Glutamatergic neuron (in vitro differentiated cells): ENCODE data around the gene PHF24. TPM values are rescaled to one million over a fixed set of nuclear protein-coding genes. Genes with fewer than 3 reads are reported as not detected.
"Not testable (repeated sequence)": the region's sequence is repeated elsewhere in the genome, so short reads cannot be mapped to it uniquely, and the experiment has no call there.

Experiments used
- DNase-seq: peaks from one replicate; pipeline ENCODE4 v3.0.0; 2022
- H3K27ac Mint-ChIP-seq: one replicate; pipeline ENCODE4 v1.8.0; 2020; ENCODE audit warnings: mild to moderate bottlenecking, mixed read lengths, inconsistent platforms; ENCODE audit not compliant: unreplicated experiment
- H3K27me3 Mint-ChIP-seq: one replicate; pipeline ENCODE4 v1.8.0; 2020; ENCODE audit warnings: mild to moderate bottlenecking, moderate library complexity, mixed read lengths, inconsistent platforms; ENCODE audit not compliant: unreplicated experiment
- H3K36me3 Mint-ChIP-seq: one replicate; pipeline ENCODE4 v1.8.0; 2020; ENCODE audit warnings: mild to moderate bottlenecking, mixed read lengths, inconsistent platforms; ENCODE audit not compliant: unreplicated experiment
- H3K4me1 Mint-ChIP-seq: one replicate; pipeline ENCODE4 v1.8.0; 2020; ENCODE audit warnings: mild to moderate bottlenecking, low read depth, mixed read lengths, inconsistent platforms; ENCODE audit not compliant: unreplicated experiment
- H3K4me3 Mint-ChIP-seq: one replicate; pipeline ENCODE4 v1.8.0; 2020; ENCODE audit warnings: mild to moderate bottlenecking, mixed read lengths, inconsistent platforms; ENCODE audit not compliant: unreplicated experiment
- H3K9me3 Mint-ChIP-seq: one replicate; pipeline ENCODE4 v1.8.0; 2020; ENCODE audit warnings: mild to moderate bottlenecking, moderate library complexity, mixed read lengths, inconsistent platforms; ENCODE audit not compliant: unreplicated experiment
- long read RNA-seq: library from polyadenylated mRNA; unstranded; transcript quantifications from one replicate; pipeline ENCODE4 v2.0.0, GENCODE V29; 2020; ENCODE audit not compliant: unreplicated experiment
- total RNA-seq: library from RNA; stranded (reverse); fragmentation: NEBNext Ultra II Directional; extraction: Animal tissue kit (Norgen Biotek cat#: 25700); gene quantifications from one replicate; pipeline ENCODE4 v1.2.1, GENCODE V29; 2021; ENCODE audit not compliant: unreplicated experiment
- TF ChIP-seq, protein P1 (sequence below): fragments of 200-600 bp; sonication (generic); IDR thresholded peaks from one replicate; pipeline ENCODE4 v1.5.0; 2021; ENCODE audit not compliant: partially characterized antibody, unreplicated experiment

Gene PHF24
- 3.1 TPM for total RNA-seq
- long read RNA-seq, full-length matches to known transcripts, result 1 of 2 reads
- long read RNA-seq, partial matches to known transcripts, result 0 of 2 reads
- long read RNA-seq, other reads (novel, unspliced or antisense), result 1 of 2 reads

DNA sequence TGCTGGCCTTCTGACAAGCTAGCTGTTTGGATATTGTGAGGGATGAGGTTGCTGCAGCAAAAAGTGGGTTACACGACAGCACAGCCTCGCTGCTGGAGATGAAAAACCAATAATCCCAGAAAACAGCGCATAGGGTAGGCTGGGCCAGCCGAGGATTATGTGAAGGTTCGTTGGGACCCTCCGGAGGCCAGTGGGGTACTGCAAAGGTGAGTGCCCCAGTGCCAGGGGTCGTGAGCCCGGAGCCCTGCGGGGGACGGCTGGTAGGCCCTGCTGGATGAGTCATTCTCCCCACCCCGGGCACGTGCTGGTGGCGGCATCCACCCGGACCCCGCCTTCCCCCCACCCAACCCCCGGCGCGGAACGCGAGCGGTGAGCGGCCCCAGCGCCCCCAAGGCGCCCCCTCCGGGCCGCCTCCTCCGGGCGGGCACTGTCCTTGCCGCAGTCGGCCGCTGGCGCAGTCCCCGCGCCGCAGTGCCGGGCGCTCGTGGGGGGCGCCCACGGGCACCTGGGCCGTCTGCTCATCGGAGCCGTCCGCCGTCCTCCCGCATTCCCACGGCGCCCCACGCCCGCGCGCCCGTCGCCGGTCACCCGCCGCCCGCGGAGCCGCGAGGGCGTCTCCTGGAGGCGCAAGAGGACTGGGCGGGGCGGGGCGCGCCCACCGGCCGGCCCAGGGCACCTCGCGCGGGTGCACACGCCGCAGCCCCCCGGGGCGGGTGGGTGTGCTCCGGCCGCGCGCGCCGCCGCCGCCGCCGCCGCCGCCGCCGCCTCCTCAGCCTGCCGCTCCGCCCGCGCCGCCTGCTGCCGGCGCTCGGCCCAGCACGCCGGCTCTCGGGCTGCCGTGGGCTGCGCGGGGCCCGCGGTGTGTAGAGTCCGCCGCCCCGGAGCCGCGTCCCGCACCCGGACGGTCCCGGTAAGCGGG lies at the start of gene PHF24:
TSS of gene PHF24 (plus strand) at position 794 of the 919 bp plus-strand sequence. CDS start 13,014 bp downstream, outside the sequence.
- Mint-ChIP-seq H3K27me3 (peaks cover 11% of the 10 kb centered on the region), H3K4me3 (peak within 1 kb of the TSS; percentile 81), H3K36me3 (no peaks in the 10 kb centered on the region), H3K27ac (no peak within 1 kb of the TSS), H3K9me3 (peaks cover 1% of the 10 kb centered on the region), H3K4me1 (peaks cover 20% of the 10 kb centered on the region)
- TF ChIP-seq, protein P1, sequence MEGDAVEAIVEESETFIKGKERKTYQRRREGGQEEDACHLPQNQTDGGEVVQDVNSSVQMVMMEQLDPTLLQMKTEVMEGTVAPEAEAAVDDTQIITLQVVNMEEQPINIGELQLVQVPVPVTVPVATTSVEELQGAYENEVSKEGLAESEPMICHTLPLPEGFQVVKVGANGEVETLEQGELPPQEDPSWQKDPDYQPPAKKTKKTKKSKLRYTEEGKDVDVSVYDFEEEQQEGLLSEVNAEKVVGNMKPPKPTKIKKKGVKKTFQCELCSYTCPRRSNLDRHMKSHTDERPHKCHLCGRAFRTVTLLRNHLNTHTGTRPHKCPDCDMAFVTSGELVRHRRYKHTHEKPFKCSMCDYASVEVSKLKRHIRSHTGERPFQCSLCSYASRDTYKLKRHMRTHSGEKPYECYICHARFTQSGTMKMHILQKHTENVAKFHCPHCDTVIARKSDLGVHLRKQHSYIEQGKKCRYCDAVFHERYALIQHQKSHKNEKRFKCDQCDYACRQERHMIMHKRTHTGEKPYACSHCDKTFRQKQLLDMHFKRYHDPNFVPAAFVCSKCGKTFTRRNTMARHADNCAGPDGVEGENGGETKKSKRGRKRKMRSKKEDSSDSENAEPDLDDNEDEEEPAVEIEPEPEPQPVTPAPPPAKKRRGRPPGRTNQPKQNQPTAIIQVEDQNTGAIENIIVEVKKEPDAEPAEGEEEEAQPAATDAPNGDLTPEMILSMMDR, result no peak
- DNase-seq, result peak; percentile 50

DNA sequence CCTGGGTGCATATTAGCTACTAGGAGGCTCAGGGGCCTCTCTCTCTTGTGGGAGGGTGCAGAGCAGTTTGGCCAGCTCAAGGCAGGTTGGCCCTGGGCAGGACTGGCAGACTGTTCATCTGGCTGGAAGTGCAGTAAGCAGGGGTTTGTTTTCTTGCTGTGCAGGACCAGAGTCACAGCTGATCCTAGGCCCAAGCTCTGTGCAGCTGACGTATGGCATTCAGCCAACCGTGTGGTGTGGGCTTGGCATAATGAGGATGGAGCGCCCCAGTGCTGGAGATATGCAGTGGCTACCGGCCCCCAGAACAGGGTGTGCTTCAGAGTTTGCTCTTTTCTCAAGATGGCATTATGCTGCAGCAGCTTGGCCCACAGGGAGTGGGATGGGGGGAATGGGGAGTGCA lies 31.0 kb upstream of the PHF24 start:
- H3K27ac Mint-ChIP-seq, result no peak overlapping the region
- peaks cover 3% of the 10 kb centered on the region for H3K4me1 Mint-ChIP-seq
- DNase-seq, result no peak
- TF ChIP-seq, protein P1, result no peak
- H3K36me3 Mint-ChIP-seq, result peaks cover 8% of the 10 kb centered on the region
- H3K4me3 Mint-ChIP-seq, result no peak overlapping the region
- H3K9me3 Mint-ChIP-seq, result no peaks in the 10 kb centered on the region
- H3K27me3 Mint-ChIP-seq, result no peaks in the 10 kb centered on the region

DNA sequence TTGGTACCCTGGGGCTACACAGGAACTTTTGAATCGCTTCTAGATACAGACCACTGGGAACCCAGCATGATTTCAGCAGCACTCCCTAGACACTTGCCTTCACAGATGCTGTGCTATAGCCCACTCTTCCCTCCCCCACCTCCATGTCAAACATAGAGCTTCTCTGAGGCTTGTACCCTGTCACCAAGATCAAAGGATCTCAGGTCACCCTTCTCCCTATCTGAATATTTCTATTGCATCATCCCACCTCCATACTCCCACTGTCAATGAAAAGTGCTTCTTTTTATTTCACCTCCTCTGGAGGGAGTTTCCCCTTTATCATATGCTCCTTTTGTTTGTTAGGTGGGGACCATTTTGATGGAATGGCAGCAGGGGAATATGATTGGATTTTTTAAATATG lies 29.2 kb upstream of the PHF24 start:
- peaks cover 8% of the 10 kb centered on the region for H3K36me3 Mint-ChIP-seq
- H3K27ac Mint-ChIP-seq, result no peak overlapping the region
- no peak for DNase-seq
- peaks cover 2% of the 10 kb centered on the region for H3K9me3 Mint-ChIP-seq
- no peak overlapping the region for H3K4me3 Mint-ChIP-seq
- peaks cover 3% of the 10 kb centered on the region for H3K4me1 Mint-ChIP-seq
- no peaks in the 10 kb centered on the region for H3K27me3 Mint-ChIP-seq
- TF ChIP-seq, protein P1, result no peak

DNA sequence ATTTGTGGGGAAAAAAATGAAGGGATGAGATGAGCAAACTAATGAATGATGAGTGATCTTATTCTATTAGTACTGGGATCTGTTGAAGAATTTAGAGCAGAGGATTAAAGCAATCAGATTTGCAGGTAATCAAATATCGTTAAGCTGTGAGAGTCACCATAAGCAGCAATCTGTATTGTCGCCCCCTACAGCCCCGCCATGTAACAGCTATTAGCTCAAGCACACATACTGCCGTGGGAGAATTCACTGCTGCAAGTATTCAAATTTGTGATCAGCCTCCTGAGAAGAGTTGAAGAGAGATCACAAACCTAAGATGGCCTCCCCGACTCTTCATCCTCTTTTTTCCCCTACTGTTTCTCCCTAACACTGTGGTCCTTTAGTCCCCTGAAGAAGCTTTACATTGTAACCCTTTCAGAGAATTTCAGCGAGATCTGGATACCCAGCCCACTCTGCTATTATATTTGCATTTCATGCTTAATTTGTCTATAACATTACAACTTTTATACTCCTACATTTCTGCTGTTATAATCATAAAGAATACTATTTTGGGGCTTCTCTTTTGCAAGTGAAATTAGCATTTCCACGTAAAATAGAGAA lies 28.5 kb upstream of the PHF24 start:
- Mint-ChIP-seq H3K36me3 (peaks cover 8% of the 10 kb centered on the region), H3K9me3 (peaks cover 2% of the 10 kb centered on the region), H3K4me3 (no peak overlapping the region)

DNA sequence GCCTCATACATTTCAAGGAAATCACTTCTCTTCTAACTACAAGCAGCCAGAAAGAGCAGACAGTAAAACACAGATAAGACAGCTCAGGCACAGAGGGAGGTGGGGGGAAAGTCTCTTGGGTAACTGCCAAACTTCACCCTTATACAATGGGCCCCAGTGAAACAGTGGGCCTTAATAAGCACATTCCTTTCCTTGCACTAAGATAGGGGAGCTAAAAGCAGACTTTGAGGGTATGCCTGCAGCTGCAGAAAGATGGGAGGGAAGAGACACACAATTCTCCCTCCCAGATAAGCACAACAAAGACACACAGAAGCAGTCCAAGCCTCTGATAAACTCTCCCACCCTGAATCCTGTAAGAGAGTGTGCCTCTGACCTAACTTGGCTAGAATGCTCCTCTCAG lies 18.1 kb upstream of the PHF24 start:
- not testable (repeated sequence) for H3K36me3 Mint-ChIP-seq, DNase-seq, H3K9me3 Mint-ChIP-seq, H3K4me3 Mint-ChIP-seq, H3K4me1 Mint-ChIP-seq, H3K27ac Mint-ChIP-seq, H3K27me3 Mint-ChIP-seq

More for the DNA sequence above, 28.5 kb upstream of the PHF24 start:
- TF ChIP-seq, protein P1, result peak; percentile 72
- Mint-ChIP-seq H3K27me3 (no peaks in the 10 kb centered on the region), H3K27ac (no peak overlapping the region), H3K4me1 (peaks cover 3% of the 10 kb centered on the region)
- peak; percentile 66 for DNase-seq
